Measurements from ENCODE around the gene WDR70. TPM values are rescaled to one million over a fixed set of nuclear protein-coding genes. Genes with fewer than 3 reads are reported as not detected.
"Not testable (repeated sequence)": the region's sequence is repeated elsewhere in the genome, so short reads cannot be mapped to it uniquely, and the experiment has no call there.

The WDR70 gene
- total RNA-seq, 4 donors from 2014 or later = 25.3 to 122 (median 48.8) TPM

- H3K27ac ChIP-seq = no peak overlapping the region
- H3K36me3 ChIP-seq = no peaks in the 10 kb centered on the region
- peaks cover 0 to 6% of the 10 kb centered on the region in 2 donors for H3K4me1 ChIP-seq
- H3K4me3 ChIP-seq = no peak overlapping the region
- intact Hi-C loops (cut with DNase I; ENCODE audit: low total_unique reads) = no loop called here
- TF ChIP-seq CTCF (IDR thresholded peaks at IDR 0.05) (no peak), POLR2A (IDR thresholded peaks at IDR 0.05) (no peak)
- H3K27me3 ChIP-seq = no peaks in the 10 kb centered on the region
- no peaks in the 10 kb centered on the region for H3K9me3 ChIP-seq
- peak in 1 of 2 donors; percentile 56 for DNase-seq
Measured at GRCh38 chr5:37665889-37666288, 286.8 kb downstream of the WDR70 start.

GRCh38 chr5:37667430-37667829 lies 288.3 kb downstream of the WDR70 start:
- intact Hi-C loops (cut with DNase I; ENCODE audit: low total_unique reads) = no loop called here

GRCh38 chr5:37667846-37668245 lies 288.7 kb downstream of the WDR70 start:
- no peak for DNase-seq
- Histone ChIP-seq H3K27me3 (no peaks in the 10 kb centered on the region), H3K27ac (peak overlapping the region in 1 of 2 donors; percentile 8), H3K36me3 (no peaks in the 10 kb centered on the region), H3K4me3 (no peak overlapping the region), H3K9me3 (no peaks in the 10 kb centered on the region), H3K4me1 (peaks cover 0 to 6% of the 10 kb centered on the region in 2 donors)
- intact Hi-C loops (cut with DNase I; ENCODE audit: low total_unique reads) = no loop called here
- no peak for TF ChIP-seq POLR2A (IDR thresholded peaks at IDR 0.05)
- TF ChIP-seq CTCF (IDR thresholded peaks at IDR 0.05) = no peak

More at GRCh38 chr5:37667430-37667829, 288.3 kb downstream of the WDR70 start:
- Histone ChIP-seq H3K27ac (no peak overlapping the region), H3K4me3 (no peak overlapping the region), H3K27me3 (no peaks in the 10 kb centered on the region), H3K9me3 (no peaks in the 10 kb centered on the region), H3K36me3 (no peaks in the 10 kb centered on the region), H3K4me1 (peaks cover 0 to 6% of the 10 kb centered on the region in 2 donors)
- no peak for TF ChIP-seq CTCF (IDR thresholded peaks at IDR 0.05)
- TF ChIP-seq POLR2A (IDR thresholded peaks at IDR 0.05) = no peak
- no peak for DNase-seq

DNA sequence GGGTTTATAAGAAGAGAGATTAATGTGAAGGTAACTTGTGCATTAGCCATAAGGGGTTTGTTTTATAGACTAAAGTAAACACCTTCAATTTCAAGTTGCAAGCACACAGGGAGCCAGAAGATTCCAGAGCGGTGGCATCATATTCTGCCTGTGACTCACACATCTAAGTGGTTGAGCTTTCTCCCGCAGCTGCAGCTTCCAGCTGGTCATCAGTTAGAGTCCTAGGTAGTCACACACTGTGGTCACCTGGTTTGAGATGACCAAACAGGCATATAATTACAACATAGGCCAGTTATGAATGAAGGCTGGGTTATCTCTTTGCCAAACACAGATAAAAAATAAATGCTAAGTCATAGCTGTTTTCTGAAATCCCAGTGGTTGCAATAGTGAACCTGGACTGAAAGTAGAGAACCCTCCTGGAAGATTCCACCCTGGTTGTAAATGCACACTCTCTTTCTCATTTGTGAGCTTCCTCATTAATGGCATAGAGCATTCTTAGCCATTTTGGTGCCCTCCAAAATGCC lies 289.5 kb downstream of the WDR70 start:
- peak in 1 of 2 donors; percentile 40 for DNase-seq
- Histone ChIP-seq H3K9me3 (no peaks in the 10 kb centered on the region), H3K27ac (peak overlapping the region in 1 of 2 donors; percentile 14), H3K27me3 (no peaks in the 10 kb centered on the region), H3K36me3 (no peaks in the 10 kb centered on the region), H3K4me1 (peaks cover 0 to 6% of the 10 kb centered on the region in 2 donors), H3K4me3 (no peak overlapping the region)
- intact Hi-C loops (cut with DNase I; ENCODE audit: low total_unique reads) = no loop called here
- TF ChIP-seq POLR2A (IDR thresholded peaks at IDR 0.05) = no peak
- TF ChIP-seq CTCF (IDR thresholded peaks at IDR 0.05) = no peak

DNA sequence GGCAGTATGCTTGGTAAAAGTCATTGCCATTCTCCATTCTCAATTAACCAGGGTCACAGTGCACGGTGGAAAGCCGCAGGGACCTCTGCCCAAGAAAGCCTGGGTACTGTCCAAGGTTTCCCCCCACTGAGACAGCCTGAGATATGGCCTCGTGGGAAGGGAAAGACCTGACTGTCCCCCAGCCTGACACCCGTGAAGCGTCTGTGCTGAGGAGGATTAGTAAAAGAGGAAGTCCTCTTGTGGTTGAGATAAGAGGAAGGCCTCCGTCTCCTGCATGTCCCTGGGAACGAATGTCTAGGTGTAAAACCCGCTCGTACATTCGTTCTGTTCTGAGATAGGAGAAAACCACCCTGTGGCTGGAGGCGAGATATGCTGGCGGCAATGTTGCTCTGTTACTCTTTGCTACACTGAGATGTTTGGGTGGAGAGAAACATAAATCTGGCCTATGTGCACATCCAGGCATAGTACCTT lies 293.0 kb downstream of the WDR70 start:
- H3K4me1 ChIP-seq; H3K9me3 ChIP-seq; H3K27ac ChIP-seq; H3K4me3 ChIP-seq; H3K27me3 ChIP-seq; DNase-seq; intact Hi-C loops (cut with DNase I; ENCODE audit: low total_unique reads); H3K36me3 ChIP-seq: not testable (repeated sequence)

DNA sequence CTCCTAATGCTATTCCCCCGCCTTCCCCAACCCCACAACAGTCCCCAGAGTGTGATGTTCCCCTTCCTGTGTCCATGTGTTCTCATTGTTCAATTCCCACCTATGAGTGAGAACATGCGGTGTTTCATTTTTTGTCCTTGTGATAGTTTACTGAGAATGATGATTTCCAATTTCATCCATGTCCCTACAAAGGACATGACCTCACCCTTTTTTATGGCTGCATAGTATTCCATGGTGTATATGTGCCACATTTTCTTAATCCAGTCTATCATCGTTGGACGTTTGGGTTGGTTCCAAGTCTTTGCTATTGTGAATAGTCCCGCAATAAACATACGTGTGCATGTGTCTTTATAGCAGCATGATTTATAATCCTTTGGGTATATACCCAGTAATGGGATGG lies 295.2 kb downstream of the WDR70 start:
- H3K27ac ChIP-seq; intact Hi-C loops (cut with DNase I; ENCODE audit: low total_unique reads); H3K27me3 ChIP-seq; H3K36me3 ChIP-seq; H3K4me1 ChIP-seq; H3K4me3 ChIP-seq; H3K9me3 ChIP-seq; DNase-seq: not testable (repeated sequence)

DNA sequence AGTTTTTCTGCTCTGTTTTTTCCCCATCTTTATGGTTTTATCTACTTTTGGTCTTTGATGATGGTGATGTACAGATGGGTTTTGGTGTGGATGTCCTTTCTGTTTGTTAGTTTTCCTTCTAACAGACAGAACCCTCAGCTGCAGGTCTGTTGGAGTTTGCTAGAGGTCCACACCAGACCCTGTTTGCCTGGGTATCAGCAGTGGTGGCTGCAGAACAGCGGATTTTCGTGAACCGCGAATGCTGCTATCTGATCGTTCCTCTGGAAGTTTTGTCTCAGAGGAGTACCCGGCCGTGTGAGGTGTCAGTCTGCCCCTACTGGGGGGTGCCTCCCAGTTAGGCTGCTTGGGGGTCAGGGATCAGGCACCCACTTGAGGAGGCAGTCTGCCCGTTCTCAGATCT lies 300.2 kb downstream of the WDR70 start:
- H3K4me1 ChIP-seq; H3K27ac ChIP-seq; H3K27me3 ChIP-seq; DNase-seq; H3K4me3 ChIP-seq; H3K9me3 ChIP-seq; intact Hi-C loops (cut with DNase I; ENCODE audit: low total_unique reads); H3K36me3 ChIP-seq: not testable (repeated sequence)

DNA sequence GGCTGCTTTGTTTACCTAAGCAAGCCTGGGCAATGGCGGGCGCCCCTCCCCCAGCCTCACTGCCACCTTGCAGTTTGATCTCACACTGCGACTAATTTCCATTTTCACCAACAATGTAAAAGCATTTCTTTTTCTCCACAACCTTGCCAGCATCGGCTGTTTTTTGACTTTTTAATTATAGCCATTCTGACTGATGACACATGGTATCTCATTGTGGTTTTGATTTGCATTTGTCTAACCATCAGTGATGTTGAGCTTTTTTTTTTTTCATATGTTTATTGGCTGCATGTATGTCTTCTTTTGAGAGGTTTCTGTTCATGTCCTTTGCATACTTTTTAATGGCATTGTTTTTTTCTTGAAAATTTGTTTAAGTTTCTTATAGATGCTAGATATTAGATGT lies 300.8 kb downstream of the WDR70 start:
- H3K4me1 ChIP-seq; intact Hi-C loops (cut with DNase I; ENCODE audit: low total_unique reads); H3K36me3 ChIP-seq; H3K27me3 ChIP-seq; DNase-seq; H3K4me3 ChIP-seq; H3K27ac ChIP-seq; H3K9me3 ChIP-seq: not testable (repeated sequence)

All from uterus (tissue), 4 donors.